ENCODE data around the gene IL18BP. TPM values are rescaled to one million over a fixed set of nuclear protein-coding genes. Genes with fewer than 3 reads are reported as not detected.

The IL18BP gene
- total RNA-seq, 3 donors from 2014 or later: 7.6 to 14.5 (median 13.7) TPM

GRCh38 chr11:71996946-71997345, 1.8 kb upstream of the IL18BP start:
- TF ChIP-seq CTCF (IDR thresholded peaks at IDR 0.05): no peak
- ATAC-seq (peak; percentile 8), DNase-seq (peak in 1 of 3 donors; percentile 41)
- no peaks in the 10 kb centered on the region for H3K9me3 ChIP-seq
- H3K4me3 ChIP-seq: no peak overlapping the region
- intact Hi-C loops (cut with DNase I, micrococcal nuclease): no loop called here
- no peaks in the 10 kb centered on the region for H3K36me3 ChIP-seq (ENCODE audit: low read depth)
- H3K4me1 ChIP-seq (ENCODE audit: low read depth): peaks cover 5% of the 10 kb centered on the region

GRCh38 chr11:71997594-71997993, 1.1 kb upstream of the IL18BP start:
- Histone ChIP-seq H3K36me3 (ENCODE audit: low read depth) (no peaks in the 10 kb centered on the region), H3K4me3 (no peak overlapping the region), H3K9me3 (no peaks in the 10 kb centered on the region), H3K4me1 (ENCODE audit: low read depth) (peaks cover 5% of the 10 kb centered on the region)
- intact Hi-C loops (cut with DNase I, micrococcal nuclease): no loop called here
- TF ChIP-seq CTCF (IDR thresholded peaks at IDR 0.05): no peak
- ATAC-seq (no peak), DNase-seq (no peak)

- DNase-seq (no peak), ATAC-seq (no peak)
- Histone ChIP-seq H3K4me1 (ENCODE audit: low read depth) (peaks cover 5% of the 10 kb centered on the region), H3K9me3 (no peaks in the 10 kb centered on the region), H3K36me3 (ENCODE audit: low read depth) (no peaks in the 10 kb centered on the region), H3K4me3 (no peak overlapping the region)
- TF ChIP-seq CTCF (IDR thresholded peaks at IDR 0.05): no peak
- intact Hi-C loops (cut with DNase I, micrococcal nuclease): no loop called here
Observed at GRCh38 chr11:71998061-71998460, 648 bp upstream of the IL18BP start.

GRCh38 chr11:71999362-71999761, 653 bp downstream of the IL18BP start:
- no peak for TF ChIP-seq CTCF (IDR thresholded peaks at IDR 0.05)
- H3K4me1 ChIP-seq (ENCODE audit: low read depth): peaks cover 5% of the 10 kb centered on the region
- no peaks in the 10 kb centered on the region for H3K9me3 ChIP-seq
- H3K4me3 ChIP-seq: no peak overlapping the region
- H3K36me3 ChIP-seq (ENCODE audit: low read depth): peaks cover 9% of the 10 kb centered on the region
- intact Hi-C loops (cut with DNase I, micrococcal nuclease): no loop called here
- ATAC-seq: peak; percentile 48
- DNase-seq: peak in 1 of 3 donors; percentile 36

GRCh38 chr11:71999798-72000197, 1.1 kb downstream of the IL18BP start:
- peaks cover 5% of the 10 kb centered on the region for H3K4me1 ChIP-seq (ENCODE audit: low read depth)
- DNase-seq: no peak
- peak; percentile 1 for ATAC-seq

More at GRCh38 chr11:71999798-72000197, 1.1 kb downstream of the IL18BP start:
- intact Hi-C loops (cut with DNase I, micrococcal nuclease): no loop called here
- H3K9me3 ChIP-seq: no peaks in the 10 kb centered on the region
- H3K4me3 ChIP-seq: no peak overlapping the region
- no peak for TF ChIP-seq CTCF (IDR thresholded peaks at IDR 0.05)
- H3K36me3 ChIP-seq (ENCODE audit: low read depth): peaks cover 14% of the 10 kb centered on the region
